H1 (cell line): Measurements from ENCODE around the gene PEX5L. TPM values are rescaled to one million over a fixed set of nuclear protein-coding genes. Genes with fewer than 3 reads are reported as not detected.

Experiments
- CTCF ChIA-PET: fragments of 300-600 bp; sonication (Branson Sonifier 250); formaldehyde crosslinking; loops from one replicate; lab custom pipeline; 2021; ENCODE audit not compliant: partially characterized antibody; lab: Charles Lee
- POLR2A ChIA-PET: fragments of 300-600 bp; sonication (Branson Sonifier 250); formaldehyde crosslinking; loops from one replicate; lab custom pipeline; 2021; ENCODE audit warnings: inconsistent platforms; ENCODE audit not compliant: partially characterized antibody; lab: Charles Lee
- DNase-seq, 2 experiments: peaks; one replicate each; pipeline versions ENCODE4 v3.0.0 to v3.0.0-alpha.2; 2010 to 2022; ENCODE audit warnings: low spot score in 2 of 2, low read depth in 1 of 2, mixed read lengths in 1 of 2
- FAIRE-seq: peaks from 2 replicates; lab custom pipeline; 2011; peaks lifted over from hg19 to GRCh38; lab: Jason Lieb, UNC
- H2AFZ ChIP-seq: 2 replicates; pipeline ENCODE4 v1.8.1; 2012; ENCODE audit warnings: low read length, inconsistent platforms
- H2AK5ac ChIP-seq: 2 replicates; pipeline ENCODE4 v1.6.1; 2013; ENCODE audit warnings: low read depth, low read length
- H2BK120ac ChIP-seq: replicated peaks from 2 replicates; pipeline ENCODE3; 2013; ENCODE audit warnings: low read depth, low read length, inconsistent platforms
- H2BK12ac ChIP-seq: 2 replicates; pipeline ENCODE4 v1.6.1; 2013; ENCODE audit warnings: low read depth, low read length
- H2BK15ac ChIP-seq: 2 replicates; pipeline ENCODE4 v1.6.1; 2013; ENCODE audit warnings: low read length
- H2BK20ac ChIP-seq: 2 replicates; pipeline ENCODE4 v1.6.1; 2013; ENCODE audit warnings: low read length
- H2BK5ac ChIP-seq: 2 replicates; pipeline ENCODE4 v1.6.1; 2013; ENCODE audit warnings: low read depth, low read length
- H3K14ac ChIP-seq: 2 replicates; pipeline ENCODE4 v1.6.1; 2013; ENCODE audit warnings: inconsistent platforms; ENCODE audit not compliant: insufficient read length
- H3K18ac ChIP-seq: 2 replicates; pipeline ENCODE4 v1.6.1; 2013; ENCODE audit warnings: low read length; ENCODE audit errors: extremely low read depth
- H3K23ac ChIP-seq: 2 replicates; pipeline ENCODE4 v1.6.1; 2013; ENCODE audit warnings: inconsistent platforms; ENCODE audit not compliant: insufficient read length
- H3K23me2 ChIP-seq: 2 replicates; pipeline ENCODE4 v1.6.1; 2013; ENCODE audit warnings: low read depth, low read length
- H3K27ac ChIP-seq: 2 replicates; pipeline ENCODE4 v1.6.1; 2011; ENCODE audit warnings: low read depth, low read length, inconsistent platforms
- H3K27me3 ChIP-seq, 4 experiments: replicated peaks in 1 of 4; 1 replicate in 1 of 4; 2 replicates in 3 of 4; pipeline versions ENCODE4 v1.6.1 to v1.8.1; 2011 to 2013; ENCODE audit warnings: low read length in 3 of 4, mild to moderate bottlenecking in 3 of 4, inconsistent platforms in 2 of 4, mixed read lengths in 2 of 4, moderate library complexity in 1 of 4; ENCODE audit not compliant: control insufficient read depth in 3 of 4, insufficient read depth in 3 of 4; ENCODE audit errors: extremely low read depth in 1 of 4
- H3K36me3 ChIP-seq, 4 experiments: 2 replicates each; pipeline versions ENCODE4 v1.6.1 to v1.8.1; 2011 to 2013; ENCODE audit warnings: mild to moderate bottlenecking in 4 of 4, low read length in 3 of 4, moderate library complexity in 2 of 4, control low read depth in 1 of 4, inconsistent platforms in 1 of 4; ENCODE audit not compliant: insufficient read depth in 4 of 4, control insufficient read depth in 2 of 4
- H3K4ac ChIP-seq: replicated peaks from 2 replicates; pipeline ENCODE3; 2013; ENCODE audit warnings: low read length, low read depth, mixed read lengths, inconsistent platforms; ENCODE audit not compliant: insufficient read length
- H3K4me1 ChIP-seq, 4 experiments: replicated peaks in 1 of 4; 1 replicate in 1 of 4; 2 replicates in 3 of 4; pipeline versions ENCODE4 v1.6.1 to v1.8.1; 2011 to 2013; ENCODE audit warnings: low read length in 3 of 4, inconsistent platforms in 2 of 4, mixed read lengths in 1 of 4; ENCODE audit not compliant: insufficient read depth in 4 of 4, control insufficient read depth in 3 of 4
- H3K4me2 ChIP-seq, 2 experiments: 2 replicates each; pipeline versions ENCODE4 v1.6.1 to v1.8.1; 2011 to 2013; ENCODE audit warnings: low read depth in 2 of 2, low read length in 2 of 2, control low read depth in 1 of 2, inconsistent platforms in 1 of 2, mild to moderate bottlenecking in 1 of 2; ENCODE audit not compliant: insufficient read depth in 1 of 2
- H3K4me3 ChIP-seq, 4 experiments: fragments of 200-600, 300-600 bp in 1 of 4; sonication (generic), shearing (Covaris generic), sonication (Bioruptor Twin) in 1 of 4; 2 replicates each; pipeline versions ENCODE4 v1.5.1 to v1.8.1; 2011 to 2016; ENCODE audit warnings: low read length in 4 of 4, low read depth in 3 of 4, control low read depth in 2 of 4, inconsistent platforms in 2 of 4, mild to moderate bottlenecking in 2 of 4, mixed read lengths in 1 of 4, moderate library complexity in 1 of 4; ENCODE audit not compliant: insufficient read depth in 2 of 4; ENCODE audit errors: extremely low read depth in 1 of 4
- H3K56ac ChIP-seq: replicated peaks from 2 replicates; pipeline ENCODE3; 2013; ENCODE audit warnings: low read depth, mild to moderate bottlenecking, mixed read lengths, low read length, inconsistent platforms; ENCODE audit not compliant: insufficient read length
- H3K79me1 ChIP-seq: 2 replicates; pipeline ENCODE4 v1.6.1; 2013; ENCODE audit warnings: low read depth, low read length, control low read depth
- H3K79me2 ChIP-seq, 2 experiments: 2 replicates each; pipeline versions ENCODE4 v1.6.1 to v1.8.1; 2012 to 2013; ENCODE audit warnings: low read length in 2 of 2, mild to moderate bottlenecking in 2 of 2, inconsistent platforms in 1 of 2; ENCODE audit not compliant: insufficient read depth in 2 of 2, control insufficient read depth in 1 of 2
- H3K9ac ChIP-seq, 4 experiments: replicated peaks in 1 of 4; 1 replicate in 1 of 4; 2 replicates in 3 of 4; pipeline versions ENCODE4 v1.6.1 to v1.8.1; 2011 to 2013; ENCODE audit warnings: low read depth in 3 of 4, low read length in 3 of 4, control low read depth in 2 of 4, mild to moderate bottlenecking in 2 of 4, moderate library complexity in 2 of 4, inconsistent platforms in 1 of 4; ENCODE audit errors: extremely low read depth in 1 of 4
- H3K9me3 ChIP-seq, 2 experiments: 2 replicates each; pipeline versions ENCODE4 v1.6.1 to v1.8.1; 2012 to 2013; ENCODE audit warnings: mild to moderate bottlenecking in 2 of 2, moderate library complexity in 2 of 2, control low read depth in 1 of 2, inconsistent platforms in 1 of 2, low read depth in 1 of 2, low read length in 1 of 2, mixed read lengths in 1 of 2; ENCODE audit not compliant: insufficient read depth in 2 of 2
- H4K20me1 ChIP-seq, 2 experiments: replicated peaks in 1 of 2; 2 replicates each; pipeline versions ENCODE3 to v1.8.1; 2011 to 2013; ENCODE audit warnings: inconsistent platforms in 2 of 2, low read length in 2 of 2, mild to moderate bottlenecking in 1 of 2; ENCODE audit not compliant: insufficient read depth in 2 of 2, control insufficient read depth in 1 of 2
- H4K5ac ChIP-seq: 2 replicates; pipeline ENCODE4 v1.6.1; 2013; ENCODE audit warnings: low read length, low read depth, mixed read lengths, inconsistent platforms; ENCODE audit not compliant: insufficient read length
- H4K8ac ChIP-seq: 2 replicates; pipeline ENCODE4 v1.8.0; 2013; ENCODE audit warnings: mild to moderate bottlenecking, moderate library complexity, low read length, inconsistent platforms; ENCODE audit not compliant: insufficient read depth; ENCODE audit errors: extremely low read depth
- H4K91ac ChIP-seq: replicated peaks from 2 replicates; pipeline ENCODE3; 2013; ENCODE audit warnings: low read length, mixed read lengths, inconsistent platforms; ENCODE audit not compliant: insufficient read length
- BCL11A ChIP-seq, 2 experiments: IDR thresholded peaks; one replicate each; pipeline ENCODE4 v1.6.1; 2011; ENCODE audit warnings: low read depth in 2 of 2, low read length in 2 of 2, mild to moderate bottlenecking in 2 of 2
- CHD1 ChIP-seq: IDR thresholded peaks from 2 replicates; pipeline ENCODE4 v1.6.1; 2012; ENCODE audit warnings: low read depth, low read length, improper control_type of control experiment
- E2F6 ChIP-seq: IDR thresholded peaks from 2 replicates; pipeline ENCODE4 v1.6.1; 2012; ENCODE audit warnings: inconsistent platforms
- EGR1 ChIP-seq: IDR thresholded peaks from 2 replicates; pipeline ENCODE4 v1.6.1; 2011; ENCODE audit warnings: low read depth, low read length, borderline replicate concordance
- FOSL1 ChIP-seq: IDR thresholded peaks from 2 replicates; pipeline ENCODE4 v1.6.1; 2011; ENCODE audit warnings: mild to moderate bottlenecking, low read depth, low read length, moderate library complexity; ENCODE audit not compliant: insufficient read depth
- KDM1A ChIP-seq: fragments of 200-600, 300-600 bp; sonication (generic); IDR thresholded peaks from 2 replicates; pipeline ENCODE4 v1.7.1; 2016; ENCODE audit warnings: mild to moderate bottlenecking, low read length, borderline replicate concordance
- PHF8 ChIP-seq: fragments of 200-600 bp; sonication (generic); conservative IDR thresholded peaks from 2 replicates; pipeline ENCODE4 v1.7.1; 2012; ENCODE audit warnings: low read depth, mild to moderate bottlenecking, inconsistent platforms, low read length, moderate library complexity
- POU5F1 ChIP-seq: IDR thresholded peaks from 2 replicates; pipeline ENCODE4 v1.6.1; 2011; ENCODE audit warnings: low read depth, mild to moderate bottlenecking, low read length, moderate library complexity
- RNF2 ChIP-seq: fragments of 200-900, 300-1000 bp; sonication (generic); IDR thresholded peaks from 2 replicates; pipeline ENCODE4 v1.7.1; 2016; ENCODE audit warnings: borderline replicate concordance, low read depth, mild to moderate bottlenecking, antibody characterized with exemption, low read length; ENCODE audit not compliant: poor library complexity, severe bottlenecking; ENCODE audit errors: missing control alignments
- SIX5 ChIP-seq: IDR thresholded peaks from 2 replicates; pipeline ENCODE4 v1.6.1; 2011; ENCODE audit warnings: mild to moderate bottlenecking, low read depth, low read length
- SP1 ChIP-seq: IDR thresholded peaks from 2 replicates; pipeline ENCODE4 v1.6.1; 2011; ENCODE audit warnings: low read depth, low read length
- SRF ChIP-seq: IDR thresholded peaks from 2 replicates; pipeline ENCODE4 v1.6.1; 2011; ENCODE audit warnings: mild to moderate bottlenecking, low read depth, low read length, moderate library complexity
- TCF12 ChIP-seq: IDR thresholded peaks from 2 replicates; pipeline ENCODE4 v1.6.1; 2011; ENCODE audit warnings: low read depth, mild to moderate bottlenecking, low read length
- ZNF274 ChIP-seq: IDR thresholded peaks from 2 replicates; pipeline ENCODE4 v1.7.0; 2012; ENCODE audit warnings: low read length, borderline replicate concordance; ENCODE audit errors: extremely low read depth
- WGBS, 2 experiments: shearing (Covaris generic) in 1 of 2; methylation state at CpG; one replicate each; pipeline versions ENCODE4 v1.1.6 to v1.1.7; 2013 to 2015; ENCODE audit warnings: low lambda C conversion rate in 2 of 2, mixed read lengths in 2 of 2, inconsistent platforms in 1 of 2, low coverage in 1 of 2, missing lambda C conversion rate in 1 of 2; ENCODE audit not compliant: insufficient replicate concordance in 2 of 2, insufficient coverage in 1 of 2, insufficient read length in 1 of 2; ENCODE audit errors: extremely low coverage in 1 of 2, missing lambda C conversion rate in 1 of 2; 5-methylcytosine and 5-hydroxymethylcytosine counted together
- polyA plus RNA-seq, 7 experiments: library from polyadenylated mRNA; depleted of rRNA in 3 of 7; stranded (reverse) in 5 of 7; unstranded in 2 of 7; fragments of >200 nt in 5 of 7; fragments of 200-250 nt in 2 of 7; gene quantifications; 1 replicate in 5 of 7; 2 replicates in 1 of 7; 4 replicates in 1 of 7; pipeline versions ENCODE4 v1.2.1 to v1.2.3, GENCODE V29; 2011 to 2013; ENCODE audit warnings: missing spikeins in 2 of 7, mixed read lengths in 2 of 7
- total RNA-seq: library from RNA; stranded (reverse); fragmentation: NEBNext Ultra II Directional; extraction: Animal tissue kit (Norgen Biotek cat#: 25700); gene quantifications from 2 replicates; pipeline ENCODE4 v1.2.1, GENCODE V29; 2021

The PEX5L gene
- total and polyA plus RNA-seq, 2 of the 8 experiments (the other 6 are each of a cell fraction or from before 2014, with no cell fraction given), result 0.80 to 4.2 TPM

GRCh38 chr3:179995406-179995805, 41.3 kb downstream of the PEX5L start:
- no peak overlapping the region for H2BK20ac ChIP-seq
- no peak overlapping the region for H2BK120ac ChIP-seq
- no peak overlapping the region for H3K18ac ChIP-seq
- H3K4ac ChIP-seq, result no peak overlapping the region
- H3K23ac ChIP-seq, result no peak overlapping the region
- H3K36me3 ChIP-seq, result no peaks in the 10 kb centered on the region; a peak in 1 of 8 replicates
- no peak overlapping the region for H2BK12ac ChIP-seq
- DNase-seq, result no peak
- H3K56ac ChIP-seq, result no peak overlapping the region
- TF ChIP-seq TCF12, result no peak
- TF ChIP-seq FOSL1, result no peak
- no peak for TF ChIP-seq E2F6
- TF ChIP-seq KDM1A, result no peak
- TF ChIP-seq EGR1, result no peak
- TF ChIP-seq SRF, result no peak
- TF ChIP-seq CHD1, result no peak
- no peak for TF ChIP-seq BCL11A (IDR thresholded peaks at IDR 0.05; ENCODE audit: low read depth in 2 of 2, low read length in 2 of 2)
- no peak for TF ChIP-seq ZNF274
- TF ChIP-seq RNF2, result no peak
- no peak for TF ChIP-seq POU5F1
- TF ChIP-seq SP1, result no peak
- TF ChIP-seq PHF8, result no peak
- no peak for TF ChIP-seq SIX5
- TF ChIP-seq, all 59 proteins: peak for 0
- H4K5ac ChIP-seq, result no peak overlapping the region
- no peak overlapping the region for H2AFZ ChIP-seq
- peaks cover 0 to 1% (median 0%) of the 10 kb centered on the region in 4 experiments; a peak in 1 of 7 replicates for H3K27me3 ChIP-seq
- H4K8ac ChIP-seq, result no peak overlapping the region
- WGBS, 2 experiments, result 61% methylated on average over 2 of the region's 2 CpGs; no CpG with 5 or more reads in 1 of the 2 experiments
- no peak overlapping the region for H2BK5ac ChIP-seq
- H3K9me3 ChIP-seq, result no peaks in the 10 kb centered on the region
- FAIRE-seq, result no peak
- no peak overlapping the region for H2AK5ac ChIP-seq
- H3K23me2 ChIP-seq, result no peaks in the 10 kb centered on the region
- no peak overlapping the region for H4K91ac ChIP-seq
- H3K4me3 ChIP-seq, result no peak overlapping the region
- no peaks in the 10 kb centered on the region for H4K20me1 ChIP-seq
- no peak overlapping the region for H3K27ac ChIP-seq
- no peak overlapping the region for H3K9ac ChIP-seq
- no peak overlapping the region for H2BK15ac ChIP-seq
- no peak overlapping the region for H3K14ac ChIP-seq
- H3K79me2 ChIP-seq, result no peaks in the 10 kb centered on the region
- POLR2A ChIA-PET, result interaction anchor here (1.3 kb wide), 1 partner anchor 41 kb away, joined by 4 read pairs; the partner anchor contains the start of gene PEX5L
- H3K4me1 ChIP-seq, result no peaks in the 10 kb centered on the region
- no peak overlapping the region for H3K4me2 ChIP-seq
- CTCF ChIA-PET, result interaction anchor here (1.0 to 1.4 kb wide), 2 partner anchors 8 to 67 kb away, joined by 4 to 5 read pairs; no protein-coding TSS in a partner anchor
- no peaks in the 10 kb centered on the region for H3K79me1 ChIP-seq
